GM12875 (cell line): ENCODE measurements around the gene ELF1.
"Not testable (repeated sequence)": the region's sequence is repeated elsewhere in the genome, so short reads cannot be mapped to it uniquely, and the experiment has no call there.

ENCODE experiments used
- H3K4me3 ChIP-seq: one replicate; pipeline ENCODE4 v1.5.1; 2011; ENCODE audit warnings: low read depth, low read length, control low read depth
- TF ChIP-seq, protein P1 (sequence below): IDR thresholded peaks from 2 replicates; pipeline ENCODE4 v1.5.1; 2011; ENCODE audit warnings: low read depth, mild to moderate bottlenecking, control low read depth, inconsistent platforms, low read length, moderate library complexity, borderline replicate concordance; ENCODE audit not compliant: insufficient read depth

Gene ELF1

DNA sequence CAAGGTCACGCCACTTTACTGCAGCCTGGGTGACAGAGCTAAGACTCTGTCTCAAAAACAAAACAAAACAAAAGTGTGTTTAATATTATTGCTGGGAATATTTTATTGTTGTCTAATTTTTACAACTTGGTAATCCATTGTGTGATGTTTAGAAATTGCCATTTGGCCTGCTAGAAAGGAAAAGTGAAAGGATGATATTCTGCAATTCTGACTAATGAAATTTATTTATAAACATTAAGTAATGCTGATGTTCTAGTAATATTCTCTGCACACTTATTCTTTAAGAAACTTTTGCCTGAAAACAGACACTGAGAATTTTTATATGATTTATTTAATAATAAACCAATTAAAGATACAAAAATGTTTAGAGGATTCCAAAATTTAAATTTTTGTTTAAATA, 87.4 kb downstream of the ELF1 start:
- TF ChIP-seq, protein P1, sequence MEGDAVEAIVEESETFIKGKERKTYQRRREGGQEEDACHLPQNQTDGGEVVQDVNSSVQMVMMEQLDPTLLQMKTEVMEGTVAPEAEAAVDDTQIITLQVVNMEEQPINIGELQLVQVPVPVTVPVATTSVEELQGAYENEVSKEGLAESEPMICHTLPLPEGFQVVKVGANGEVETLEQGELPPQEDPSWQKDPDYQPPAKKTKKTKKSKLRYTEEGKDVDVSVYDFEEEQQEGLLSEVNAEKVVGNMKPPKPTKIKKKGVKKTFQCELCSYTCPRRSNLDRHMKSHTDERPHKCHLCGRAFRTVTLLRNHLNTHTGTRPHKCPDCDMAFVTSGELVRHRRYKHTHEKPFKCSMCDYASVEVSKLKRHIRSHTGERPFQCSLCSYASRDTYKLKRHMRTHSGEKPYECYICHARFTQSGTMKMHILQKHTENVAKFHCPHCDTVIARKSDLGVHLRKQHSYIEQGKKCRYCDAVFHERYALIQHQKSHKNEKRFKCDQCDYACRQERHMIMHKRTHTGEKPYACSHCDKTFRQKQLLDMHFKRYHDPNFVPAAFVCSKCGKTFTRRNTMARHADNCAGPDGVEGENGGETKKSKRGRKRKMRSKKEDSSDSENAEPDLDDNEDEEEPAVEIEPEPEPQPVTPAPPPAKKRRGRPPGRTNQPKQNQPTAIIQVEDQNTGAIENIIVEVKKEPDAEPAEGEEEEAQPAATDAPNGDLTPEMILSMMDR: no peak
- no peak overlapping the region for H3K4me3 ChIP-seq

DNA sequence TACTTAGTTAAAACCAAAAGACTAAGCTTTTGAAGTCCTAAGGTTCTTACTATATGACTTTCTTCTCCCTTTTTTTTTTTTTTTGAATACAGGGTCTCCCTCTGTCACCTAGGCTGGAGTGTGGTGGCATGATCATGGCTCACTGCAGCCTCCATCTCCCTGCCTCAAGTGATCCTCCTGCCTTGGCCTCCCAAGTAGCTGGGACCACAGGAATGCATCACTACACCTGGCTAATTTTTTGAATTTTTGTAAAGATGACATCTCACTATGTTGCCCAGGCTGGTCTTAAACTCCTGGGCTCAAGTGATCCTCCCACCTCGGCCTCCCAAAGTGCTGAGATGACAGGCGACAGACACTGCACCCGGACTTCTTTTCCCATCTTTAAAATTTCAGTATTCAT, 89.2 kb downstream of the ELF1 start:
- not testable (repeated sequence) for H3K4me3 ChIP-seq

DNA sequence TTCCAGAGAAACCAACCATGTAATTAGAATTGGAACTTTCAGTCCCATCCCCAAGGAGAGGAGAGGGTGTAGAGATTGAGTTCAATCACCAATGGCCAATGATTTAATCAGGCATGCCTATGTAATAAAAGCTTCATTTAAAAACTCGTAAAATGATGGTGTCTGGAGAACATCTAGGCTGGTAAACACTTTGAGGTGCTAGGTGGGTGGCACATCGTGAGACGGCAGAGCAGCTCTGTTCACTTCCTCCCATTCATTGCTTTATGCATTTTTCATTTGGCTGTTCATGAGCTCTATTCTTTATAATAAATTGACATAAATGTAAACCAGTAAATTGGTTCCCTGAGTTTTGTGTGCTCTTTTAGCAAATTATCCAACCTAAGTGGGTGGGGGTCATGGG, 90.1 kb downstream of the ELF1 start:
- TF ChIP-seq, protein P1: no peak
- H3K4me3 ChIP-seq: no peak overlapping the region

DNA sequence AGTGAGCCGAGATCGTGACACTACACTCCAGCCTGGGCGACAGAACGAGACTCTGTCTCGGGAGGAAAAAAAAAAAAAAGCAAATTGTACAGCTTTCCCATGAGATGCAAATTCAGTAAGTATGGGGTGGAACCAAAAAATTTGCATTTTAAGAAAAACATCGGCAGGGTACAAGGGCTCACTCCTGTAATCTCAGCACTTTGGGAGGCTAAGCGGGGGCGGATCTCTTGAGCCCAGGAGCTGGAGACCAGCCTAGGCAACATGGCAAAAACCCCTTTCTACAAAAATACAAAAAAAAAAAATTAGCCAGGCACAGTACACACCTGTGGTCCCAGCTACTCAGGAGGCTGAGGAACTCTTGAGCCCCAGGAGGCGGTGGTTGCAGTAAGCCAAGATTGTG, 91.2 kb downstream of the ELF1 start:
- TF ChIP-seq, protein P1: no peak
- no peak overlapping the region for H3K4me3 ChIP-seq

DNA sequence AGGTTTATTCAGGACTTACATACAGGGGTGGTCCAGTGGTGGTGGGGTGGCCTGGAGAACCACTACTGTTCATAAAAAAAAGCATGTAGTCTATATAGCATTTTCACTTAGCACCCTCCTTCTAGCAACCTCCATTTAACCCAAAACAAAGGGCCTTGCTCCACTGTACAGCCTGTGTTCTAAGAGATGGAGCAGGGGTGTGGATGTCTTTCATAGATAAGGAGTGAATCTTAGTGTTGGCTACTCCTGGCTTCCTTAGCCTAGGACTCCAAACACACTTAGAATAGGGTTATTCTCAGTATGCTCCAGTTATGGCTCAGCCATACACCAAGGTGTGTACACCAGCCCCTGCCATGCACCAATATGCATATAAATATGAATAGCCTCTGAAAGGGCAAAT, 95.2 kb downstream of the ELF1 start:
- TF ChIP-seq, protein P1: no peak

DNA sequence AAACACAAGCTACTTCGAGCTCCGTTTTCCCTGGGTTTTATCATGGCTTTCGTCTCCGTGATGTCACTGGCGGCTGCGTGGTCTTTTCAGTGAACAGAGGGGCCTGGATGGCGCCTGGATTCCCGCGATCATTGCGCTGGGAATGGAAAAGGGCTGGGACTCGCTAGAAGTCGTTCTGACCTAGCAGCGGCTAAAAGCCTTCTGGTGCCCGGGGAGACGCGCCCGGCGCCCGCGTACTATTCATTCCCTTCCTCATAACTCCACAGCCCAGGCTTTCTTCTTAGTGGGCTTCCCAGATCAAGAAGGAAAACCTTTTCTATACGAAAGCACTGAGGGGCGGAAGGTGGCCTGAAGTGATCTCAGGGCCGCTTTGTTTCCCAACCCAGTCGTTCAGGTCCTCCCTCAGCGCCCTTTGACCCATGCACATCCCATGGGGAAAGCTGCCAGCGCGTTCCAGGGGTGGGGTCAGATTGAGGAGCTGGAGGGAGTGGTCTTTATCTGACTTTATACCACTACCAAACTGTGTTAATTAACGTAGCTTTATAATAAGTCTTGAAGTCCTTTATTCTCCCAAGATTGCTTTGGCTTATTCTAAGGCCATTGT, 96.6 kb downstream of the ELF1 start:
- H3K4me3 ChIP-seq: no peak overlapping the region
- TF ChIP-seq, protein P1: no peak

More for the DNA sequence above, 95.2 kb downstream of the ELF1 start:
- no peak overlapping the region for H3K4me3 ChIP-seq

DNA sequence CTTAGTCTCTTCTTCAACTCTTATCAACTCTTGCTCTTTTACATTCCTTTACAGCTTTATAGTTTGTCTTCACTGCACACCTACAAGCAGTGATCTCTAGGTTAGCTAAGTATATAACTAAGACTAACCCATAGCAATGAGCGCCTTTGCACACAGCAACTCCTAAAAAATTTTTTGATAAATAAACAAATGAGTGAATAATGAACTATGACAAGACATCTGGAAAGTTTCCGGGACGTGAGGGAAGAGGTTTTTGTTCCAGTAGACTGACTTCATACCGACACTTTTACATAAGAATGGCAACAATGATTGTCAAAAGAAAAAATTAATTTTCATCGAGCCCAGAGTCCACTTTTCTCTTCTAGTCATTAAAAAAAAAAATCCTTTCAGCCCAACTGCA, 98.3 kb downstream of the ELF1 start:
- H3K4me3 ChIP-seq: peak overlapping the region; percentile 70
- TF ChIP-seq, protein P1: no peak

DNA sequence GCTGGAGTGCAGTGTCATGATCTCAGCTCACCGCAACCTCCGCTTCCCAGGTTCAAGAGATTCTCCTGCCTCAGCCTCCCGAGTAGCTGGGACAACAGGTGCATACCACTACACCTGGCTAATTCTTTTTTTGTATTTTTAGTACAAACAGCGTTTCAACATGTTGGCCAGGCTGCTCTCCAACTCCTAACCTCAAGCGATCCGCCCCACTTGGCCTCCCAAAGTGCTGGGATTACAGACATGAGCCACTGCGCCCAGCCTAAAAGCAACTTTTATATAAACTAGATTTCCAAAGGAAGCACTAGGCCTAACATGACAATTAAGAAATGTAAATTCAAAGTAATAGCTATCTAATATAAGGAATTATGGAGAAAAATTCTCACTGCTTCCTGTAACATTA, 99.2 kb downstream of the ELF1 start:
- H3K4me3 ChIP-seq: not testable (repeated sequence)
